ENCODE results near the gene STK33.

DNA sequence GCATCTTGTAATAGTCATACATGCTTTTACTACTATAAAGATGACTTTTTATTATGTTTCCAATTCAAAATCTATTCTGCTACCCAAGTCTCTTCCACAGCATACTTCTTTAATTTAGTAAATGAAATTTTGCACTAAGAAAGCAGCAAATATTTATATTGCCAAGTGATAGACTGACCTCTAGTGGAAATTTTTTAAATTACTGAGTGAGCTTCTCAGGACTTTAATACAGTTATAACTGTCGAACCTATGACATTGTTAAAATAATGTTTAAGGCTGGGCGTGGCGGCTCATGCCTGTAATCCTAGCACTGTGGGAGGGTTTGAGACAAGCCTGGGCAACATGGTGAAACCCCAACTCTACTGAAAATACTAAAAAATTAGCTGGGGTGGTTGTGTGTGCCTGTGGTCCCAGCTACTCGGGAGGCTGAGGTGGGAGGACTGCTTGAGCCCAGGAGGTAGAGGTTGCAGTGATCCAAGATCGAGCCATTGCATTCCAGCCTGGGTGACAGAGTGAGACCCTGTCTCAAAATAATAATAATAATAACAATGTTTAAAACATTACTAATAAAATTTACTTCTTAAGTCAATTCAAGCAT is 27.3 kb downstream of the STK33 start:
- TF ChIP-seq, protein P1, sequence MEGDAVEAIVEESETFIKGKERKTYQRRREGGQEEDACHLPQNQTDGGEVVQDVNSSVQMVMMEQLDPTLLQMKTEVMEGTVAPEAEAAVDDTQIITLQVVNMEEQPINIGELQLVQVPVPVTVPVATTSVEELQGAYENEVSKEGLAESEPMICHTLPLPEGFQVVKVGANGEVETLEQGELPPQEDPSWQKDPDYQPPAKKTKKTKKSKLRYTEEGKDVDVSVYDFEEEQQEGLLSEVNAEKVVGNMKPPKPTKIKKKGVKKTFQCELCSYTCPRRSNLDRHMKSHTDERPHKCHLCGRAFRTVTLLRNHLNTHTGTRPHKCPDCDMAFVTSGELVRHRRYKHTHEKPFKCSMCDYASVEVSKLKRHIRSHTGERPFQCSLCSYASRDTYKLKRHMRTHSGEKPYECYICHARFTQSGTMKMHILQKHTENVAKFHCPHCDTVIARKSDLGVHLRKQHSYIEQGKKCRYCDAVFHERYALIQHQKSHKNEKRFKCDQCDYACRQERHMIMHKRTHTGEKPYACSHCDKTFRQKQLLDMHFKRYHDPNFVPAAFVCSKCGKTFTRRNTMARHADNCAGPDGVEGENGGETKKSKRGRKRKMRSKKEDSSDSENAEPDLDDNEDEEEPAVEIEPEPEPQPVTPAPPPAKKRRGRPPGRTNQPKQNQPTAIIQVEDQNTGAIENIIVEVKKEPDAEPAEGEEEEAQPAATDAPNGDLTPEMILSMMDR (IDR thresholded peaks at IDR 0.05; ENCODE audit: low read length): peak; percentile 62
- no peak for TF ChIP-seq EZH2 (IDR thresholded peaks at IDR 0.05; ENCODE audit: borderline replicate concordance, low read length)
